NOMO-1 treated with dmso at 0.1 percent for 144 hours (cell line): ENCODE results near the gene RAET1G.
A peak's percentile ranks its signal among the peaks of the same experiment; 100 is the strongest.
"Not testable (repeated sequence)": the region's sequence is repeated elsewhere in the genome, so short reads cannot be mapped to it uniquely, and the experiment has no call there.

Source experiments
- DNase-seq: peaks from one replicate; lab custom pipeline; 2025; ENCODE audit not compliant: unreplicated experiment; lab: John Stamatoyannopoulos, UW

RAET1G gene

GRCh38 chr6:149922642-149923326 lies at the start of gene RAET1G:
Gene RAET1G, minus strand, starts transcription at chr6:149923121. Its CDS starts 111 bp downstream, at chr6:149923010.
- peak; percentile 97 for DNase-seq

GRCh38 chr6:149969635-149970034 lies 46.7 kb upstream of the RAET1G start:
- DNase-seq = no peak

GRCh38 chr6:149968909-149969308 lies 46.0 kb upstream of the RAET1G start:
- DNase-seq = not testable (repeated sequence)

GRCh38 chr6:149967999-149968398 lies 45.1 kb upstream of the RAET1G start:
- DNase-seq = not testable (repeated sequence)

- no peak for DNase-seq
These were observed 44.7 kb upstream of the RAET1G start for GRCh38 chr6:149967591-149967990.

- not testable (repeated sequence) for DNase-seq
These were observed 43.4 kb upstream of the RAET1G start for GRCh38 chr6:149966319-149966718.

GRCh38 chr6:149965194-149966020 lies 42.5 kb upstream of the RAET1G start:
- DNase-seq = no peak

GRCh38 chr6:149964308-149965193 lies 41.6 kb upstream of the RAET1G start:
- no peak for DNase-seq

- peak; percentile 78 for DNase-seq
These were observed 40.8 kb upstream of the RAET1G start, which contains the start of gene ULBP1 for GRCh38 chr6:149963462-149964307. Gene ULBP1, plus strand, starts transcription at chr6:149963943. Its CDS starts 107 bp downstream, at chr6:149964050.

- DNase-seq = no peak
These were observed 40.2 kb upstream of the RAET1G start for GRCh38 chr6:149963212-149963461.

GRCh38 chr6:149962461-149963211 lies 39.7 kb upstream of the RAET1G start:
- no peak for DNase-seq

- no peak for DNase-seq
These were observed 39.0 kb upstream of the RAET1G start for GRCh38 chr6:149961728-149962425.

GRCh38 chr6:149960488-149960887 lies 37.6 kb upstream of the RAET1G start:
- no peak for DNase-seq

- not testable (repeated sequence) for DNase-seq
These were observed 36.9 kb upstream of the RAET1G start for GRCh38 chr6:149959806-149960205.

- DNase-seq = not testable (repeated sequence)
These were observed 35.2 kb upstream of the RAET1G start for GRCh38 chr6:149958124-149958523.

GRCh38 chr6:149955654-149956317 lies 32.9 kb upstream of the RAET1G start:
- not testable (repeated sequence) for DNase-seq

- not testable (repeated sequence) for DNase-seq
These were observed 32.2 kb upstream of the RAET1G start for GRCh38 chr6:149954984-149955653.
